H1 (cell line): ENCODE data around the gene TMPRSS4. TPM values are rescaled to one million over a fixed set of nuclear protein-coding genes. Genes with fewer than 3 reads are reported as not detected.

ENCODE experiments used
- CTCF ChIA-PET: fragments of 300-600 bp; sonication (Branson Sonifier 250); formaldehyde crosslinking; loops from one replicate; lab custom pipeline; 2021; ENCODE audit not compliant: partially characterized antibody; lab: Charles Lee
- POLR2A ChIA-PET: fragments of 300-600 bp; sonication (Branson Sonifier 250); formaldehyde crosslinking; loops from one replicate; lab custom pipeline; 2021; ENCODE audit warnings: inconsistent platforms; ENCODE audit not compliant: partially characterized antibody; lab: Charles Lee
- DNase-seq, 2 experiments: peaks; one replicate each; pipeline versions ENCODE4 v3.0.0 to v3.0.0-alpha.2; 2010 to 2022; ENCODE audit warnings: low spot score in 2 of 2, low read depth in 1 of 2, mixed read lengths in 1 of 2
- FAIRE-seq: peaks from 2 replicates; lab custom pipeline; 2011; peaks lifted over from hg19 to GRCh38; lab: Jason Lieb, UNC
- H2AFZ ChIP-seq: 2 replicates; pipeline ENCODE4 v1.8.1; 2012; ENCODE audit warnings: low read length, inconsistent platforms
- H2AK5ac ChIP-seq: 2 replicates; pipeline ENCODE4 v1.6.1; 2013; ENCODE audit warnings: low read depth, low read length
- H2BK120ac ChIP-seq: replicated peaks from 2 replicates; pipeline ENCODE3; 2013; ENCODE audit warnings: low read depth, low read length, inconsistent platforms
- H2BK12ac ChIP-seq: 2 replicates; pipeline ENCODE4 v1.6.1; 2013; ENCODE audit warnings: low read depth, low read length
- H2BK15ac ChIP-seq: 2 replicates; pipeline ENCODE4 v1.6.1; 2013; ENCODE audit warnings: low read length
- H2BK20ac ChIP-seq: 2 replicates; pipeline ENCODE4 v1.6.1; 2013; ENCODE audit warnings: low read length
- H2BK5ac ChIP-seq: 2 replicates; pipeline ENCODE4 v1.6.1; 2013; ENCODE audit warnings: low read depth, low read length
- H3K14ac ChIP-seq: 2 replicates; pipeline ENCODE4 v1.6.1; 2013; ENCODE audit warnings: inconsistent platforms; ENCODE audit not compliant: insufficient read length
- H3K18ac ChIP-seq: 2 replicates; pipeline ENCODE4 v1.6.1; 2013; ENCODE audit warnings: low read length; ENCODE audit errors: extremely low read depth
- H3K23ac ChIP-seq: 2 replicates; pipeline ENCODE4 v1.6.1; 2013; ENCODE audit warnings: inconsistent platforms; ENCODE audit not compliant: insufficient read length
- H3K23me2 ChIP-seq: 2 replicates; pipeline ENCODE4 v1.6.1; 2013; ENCODE audit warnings: low read depth, low read length
- H3K27ac ChIP-seq: 2 replicates; pipeline ENCODE4 v1.6.1; 2011; ENCODE audit warnings: low read depth, low read length, inconsistent platforms
- H3K27me3 ChIP-seq, 4 experiments: replicated peaks in 1 of 4; 1 replicate in 1 of 4; 2 replicates in 3 of 4; pipeline versions ENCODE4 v1.6.1 to v1.8.1; 2011 to 2013; ENCODE audit warnings: low read length in 3 of 4, mild to moderate bottlenecking in 3 of 4, inconsistent platforms in 2 of 4, mixed read lengths in 2 of 4, moderate library complexity in 1 of 4; ENCODE audit not compliant: control insufficient read depth in 3 of 4, insufficient read depth in 3 of 4; ENCODE audit errors: extremely low read depth in 1 of 4
- H3K36me3 ChIP-seq, 4 experiments: 2 replicates each; pipeline versions ENCODE4 v1.6.1 to v1.8.1; 2011 to 2013; ENCODE audit warnings: mild to moderate bottlenecking in 4 of 4, low read length in 3 of 4, moderate library complexity in 2 of 4, control low read depth in 1 of 4, inconsistent platforms in 1 of 4; ENCODE audit not compliant: insufficient read depth in 4 of 4, control insufficient read depth in 2 of 4
- H3K4ac ChIP-seq: replicated peaks from 2 replicates; pipeline ENCODE3; 2013; ENCODE audit warnings: low read length, low read depth, mixed read lengths, inconsistent platforms; ENCODE audit not compliant: insufficient read length
- H3K4me1 ChIP-seq, 4 experiments: replicated peaks in 1 of 4; 1 replicate in 1 of 4; 2 replicates in 3 of 4; pipeline versions ENCODE4 v1.6.1 to v1.8.1; 2011 to 2013; ENCODE audit warnings: low read length in 3 of 4, inconsistent platforms in 2 of 4, mixed read lengths in 1 of 4; ENCODE audit not compliant: insufficient read depth in 4 of 4, control insufficient read depth in 3 of 4
- H3K4me2 ChIP-seq, 2 experiments: 2 replicates each; pipeline versions ENCODE4 v1.6.1 to v1.8.1; 2011 to 2013; ENCODE audit warnings: low read depth in 2 of 2, low read length in 2 of 2, control low read depth in 1 of 2, inconsistent platforms in 1 of 2, mild to moderate bottlenecking in 1 of 2; ENCODE audit not compliant: insufficient read depth in 1 of 2
- H3K4me3 ChIP-seq, 4 experiments: fragments of 200-600, 300-600 bp in 1 of 4; sonication (generic), shearing (Covaris generic), sonication (Bioruptor Twin) in 1 of 4; 2 replicates each; pipeline versions ENCODE4 v1.5.1 to v1.8.1; 2011 to 2016; ENCODE audit warnings: low read length in 4 of 4, low read depth in 3 of 4, control low read depth in 2 of 4, inconsistent platforms in 2 of 4, mild to moderate bottlenecking in 2 of 4, mixed read lengths in 1 of 4, moderate library complexity in 1 of 4; ENCODE audit not compliant: insufficient read depth in 2 of 4; ENCODE audit errors: extremely low read depth in 1 of 4
- H3K56ac ChIP-seq: replicated peaks from 2 replicates; pipeline ENCODE3; 2013; ENCODE audit warnings: low read depth, mild to moderate bottlenecking, mixed read lengths, low read length, inconsistent platforms; ENCODE audit not compliant: insufficient read length
- H3K79me1 ChIP-seq: 2 replicates; pipeline ENCODE4 v1.6.1; 2013; ENCODE audit warnings: low read depth, low read length, control low read depth
- H3K79me2 ChIP-seq, 2 experiments: 2 replicates each; pipeline versions ENCODE4 v1.6.1 to v1.8.1; 2012 to 2013; ENCODE audit warnings: low read length in 2 of 2, mild to moderate bottlenecking in 2 of 2, inconsistent platforms in 1 of 2; ENCODE audit not compliant: insufficient read depth in 2 of 2, control insufficient read depth in 1 of 2
- H3K9ac ChIP-seq, 4 experiments: replicated peaks in 1 of 4; 1 replicate in 1 of 4; 2 replicates in 3 of 4; pipeline versions ENCODE4 v1.6.1 to v1.8.1; 2011 to 2013; ENCODE audit warnings: low read depth in 3 of 4, low read length in 3 of 4, control low read depth in 2 of 4, mild to moderate bottlenecking in 2 of 4, moderate library complexity in 2 of 4, inconsistent platforms in 1 of 4; ENCODE audit errors: extremely low read depth in 1 of 4
- H3K9me3 ChIP-seq, 2 experiments: 2 replicates each; pipeline versions ENCODE4 v1.6.1 to v1.8.1; 2012 to 2013; ENCODE audit warnings: mild to moderate bottlenecking in 2 of 2, moderate library complexity in 2 of 2, control low read depth in 1 of 2, inconsistent platforms in 1 of 2, low read depth in 1 of 2, low read length in 1 of 2, mixed read lengths in 1 of 2; ENCODE audit not compliant: insufficient read depth in 2 of 2
- H4K20me1 ChIP-seq, 2 experiments: replicated peaks in 1 of 2; 2 replicates each; pipeline versions ENCODE3 to v1.8.1; 2011 to 2013; ENCODE audit warnings: inconsistent platforms in 2 of 2, low read length in 2 of 2, mild to moderate bottlenecking in 1 of 2; ENCODE audit not compliant: insufficient read depth in 2 of 2, control insufficient read depth in 1 of 2
- H4K5ac ChIP-seq: 2 replicates; pipeline ENCODE4 v1.6.1; 2013; ENCODE audit warnings: low read length, low read depth, mixed read lengths, inconsistent platforms; ENCODE audit not compliant: insufficient read length
- H4K8ac ChIP-seq: 2 replicates; pipeline ENCODE4 v1.8.0; 2013; ENCODE audit warnings: mild to moderate bottlenecking, moderate library complexity, low read length, inconsistent platforms; ENCODE audit not compliant: insufficient read depth; ENCODE audit errors: extremely low read depth
- H4K91ac ChIP-seq: replicated peaks from 2 replicates; pipeline ENCODE3; 2013; ENCODE audit warnings: low read length, mixed read lengths, inconsistent platforms; ENCODE audit not compliant: insufficient read length
- CEBPB ChIP-seq: IDR thresholded peaks from 2 replicates; pipeline ENCODE4 v1.6.1; 2012; ENCODE audit warnings: low read depth, low read length
- CTBP2 ChIP-seq: IDR thresholded peaks from 2 replicates; pipeline ENCODE4 v1.7.0; 2011; ENCODE audit warnings: borderline replicate concordance, mild to moderate bottlenecking, moderate library complexity, mixed read lengths, low read length; ENCODE audit not compliant: insufficient read depth, insufficient read length
- WGBS, 2 experiments: shearing (Covaris generic) in 1 of 2; methylation state at CpG; one replicate each; pipeline versions ENCODE4 v1.1.6 to v1.1.7; 2013 to 2015; ENCODE audit warnings: low lambda C conversion rate in 2 of 2, mixed read lengths in 2 of 2, inconsistent platforms in 1 of 2, low coverage in 1 of 2, missing lambda C conversion rate in 1 of 2; ENCODE audit not compliant: insufficient replicate concordance in 2 of 2, insufficient coverage in 1 of 2, insufficient read length in 1 of 2; ENCODE audit errors: extremely low coverage in 1 of 2, missing lambda C conversion rate in 1 of 2; 5-methylcytosine and 5-hydroxymethylcytosine counted together
- polyA plus RNA-seq, 7 experiments: library from polyadenylated mRNA; depleted of rRNA in 3 of 7; stranded (reverse) in 5 of 7; unstranded in 2 of 7; fragments of >200 nt in 5 of 7; fragments of 200-250 nt in 2 of 7; gene quantifications; 1 replicate in 5 of 7; 2 replicates in 1 of 7; 4 replicates in 1 of 7; pipeline versions ENCODE4 v1.2.1 to v1.2.3, GENCODE V29; 2011 to 2013; ENCODE audit warnings: missing spikeins in 2 of 7, mixed read lengths in 2 of 7
- total RNA-seq: library from RNA; stranded (reverse); fragmentation: NEBNext Ultra II Directional; extraction: Animal tissue kit (Norgen Biotek cat#: 25700); gene quantifications from 2 replicates; pipeline ENCODE4 v1.2.1, GENCODE V29; 2021
- TF ChIP-seq, protein P1 (sequence below): IDR thresholded peaks from 2 replicates; pipeline ENCODE4 v1.6.1; 2011; ENCODE audit warnings: low read depth, mild to moderate bottlenecking, low read length; ENCODE audit not compliant: insufficient read depth

TMPRSS4 gene
- total and polyA plus RNA-seq, 2 of the 8 experiments (the other 6 are each of a cell fraction or from before 2014, with no cell fraction given), result 0.11 to 0.58 TPM

DNA sequence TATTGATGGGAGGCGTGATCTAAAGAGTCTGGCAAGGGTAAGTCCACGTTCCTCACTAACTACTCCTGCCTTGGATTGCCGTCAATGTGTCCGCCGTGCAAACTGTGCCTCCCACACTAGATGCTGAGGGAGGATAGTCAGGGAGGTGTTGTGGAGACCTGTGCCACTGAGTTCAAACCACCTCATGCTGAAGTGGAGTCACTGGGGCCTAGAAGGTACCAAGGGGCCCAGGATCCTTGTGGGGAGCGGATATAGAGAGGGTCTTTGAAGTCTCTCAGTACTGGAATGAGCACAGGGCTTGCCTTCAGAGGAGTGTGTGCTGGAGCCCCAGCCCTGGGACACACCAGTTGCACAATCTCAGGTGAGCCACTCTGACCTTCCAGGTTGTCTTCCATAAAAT, 27.1 kb upstream of the TMPRSS4 start:
- H3K56ac ChIP-seq, result no peak overlapping the region
- H4K5ac ChIP-seq, result no peak overlapping the region
- ChIA-PET POLR2A (no interaction called here), CTCF (interaction anchor here (0.9 to 9.0 kb wide), 3 partner anchors 48 to 233 kb away, joined by 4 to 134 read pairs (median 69); no protein-coding TSS in a partner anchor)
- H4K20me1 ChIP-seq, result no peaks in the 10 kb centered on the region
- H3K4me3 ChIP-seq, result no peak overlapping the region
- H3K27ac ChIP-seq, result no peak overlapping the region
- H2AK5ac ChIP-seq, result no peak overlapping the region
- H3K4me2 ChIP-seq, result no peak overlapping the region
- WGBS, 2 experiments, result 94% methylated on average over 6 of the region's 6 CpGs; no CpG with 5 or more reads in 1 of the 2 experiments
- no peaks in the 10 kb centered on the region for H3K27me3 ChIP-seq
- no peaks in the 10 kb centered on the region; a peak in 1 of 7 replicates for H3K4me1 ChIP-seq
- H3K79me1 ChIP-seq, result no peaks in the 10 kb centered on the region
- no peak overlapping the region for H2BK5ac ChIP-seq
- H3K9ac ChIP-seq, result no peak overlapping the region
- no peak overlapping the region for H4K91ac ChIP-seq
- H3K14ac ChIP-seq, result no peak overlapping the region
- no peak overlapping the region; the same call in 1 of the 2 replicates for H2BK15ac ChIP-seq
- H2BK120ac ChIP-seq, result no peak overlapping the region
- no peak overlapping the region for H4K8ac ChIP-seq
- no peaks in the 10 kb centered on the region for H3K9me3 ChIP-seq
- no peak overlapping the region for H2BK12ac ChIP-seq
- TF ChIP-seq, protein P1, sequence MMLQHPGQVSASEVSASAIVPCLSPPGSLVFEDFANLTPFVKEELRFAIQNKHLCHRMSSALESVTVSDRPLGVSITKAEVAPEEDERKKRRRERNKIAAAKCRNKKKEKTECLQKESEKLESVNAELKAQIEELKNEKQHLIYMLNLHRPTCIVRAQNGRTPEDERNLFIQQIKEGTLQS, result no peak
- no peak for TF ChIP-seq CEBPB
- TF ChIP-seq CTBP2, result no peak
- no peak overlapping the region for H3K18ac ChIP-seq
- no peak overlapping the region for H2BK20ac ChIP-seq
- H3K79me2 ChIP-seq, result no peaks in the 10 kb centered on the region
- no peak for DNase-seq
- no peak overlapping the region for H3K4ac ChIP-seq
- no peaks in the 10 kb centered on the region for H3K36me3 ChIP-seq
- 0 out of 2 replicates have a peak, but pooled peaks cover 2% of the 10 kb centered on the region for H3K23me2 ChIP-seq
- no peak overlapping the region for H2AFZ ChIP-seq
- no peak overlapping the region for H3K23ac ChIP-seq
- FAIRE-seq, result no peak
